ENCODE measurements around the gene ZNF423.
"Not testable (repeated sequence)": the region's sequence is repeated elsewhere in the genome, so short reads cannot be mapped to it uniquely, and the experiment has no call there.

The ZNF423 gene

DNA sequence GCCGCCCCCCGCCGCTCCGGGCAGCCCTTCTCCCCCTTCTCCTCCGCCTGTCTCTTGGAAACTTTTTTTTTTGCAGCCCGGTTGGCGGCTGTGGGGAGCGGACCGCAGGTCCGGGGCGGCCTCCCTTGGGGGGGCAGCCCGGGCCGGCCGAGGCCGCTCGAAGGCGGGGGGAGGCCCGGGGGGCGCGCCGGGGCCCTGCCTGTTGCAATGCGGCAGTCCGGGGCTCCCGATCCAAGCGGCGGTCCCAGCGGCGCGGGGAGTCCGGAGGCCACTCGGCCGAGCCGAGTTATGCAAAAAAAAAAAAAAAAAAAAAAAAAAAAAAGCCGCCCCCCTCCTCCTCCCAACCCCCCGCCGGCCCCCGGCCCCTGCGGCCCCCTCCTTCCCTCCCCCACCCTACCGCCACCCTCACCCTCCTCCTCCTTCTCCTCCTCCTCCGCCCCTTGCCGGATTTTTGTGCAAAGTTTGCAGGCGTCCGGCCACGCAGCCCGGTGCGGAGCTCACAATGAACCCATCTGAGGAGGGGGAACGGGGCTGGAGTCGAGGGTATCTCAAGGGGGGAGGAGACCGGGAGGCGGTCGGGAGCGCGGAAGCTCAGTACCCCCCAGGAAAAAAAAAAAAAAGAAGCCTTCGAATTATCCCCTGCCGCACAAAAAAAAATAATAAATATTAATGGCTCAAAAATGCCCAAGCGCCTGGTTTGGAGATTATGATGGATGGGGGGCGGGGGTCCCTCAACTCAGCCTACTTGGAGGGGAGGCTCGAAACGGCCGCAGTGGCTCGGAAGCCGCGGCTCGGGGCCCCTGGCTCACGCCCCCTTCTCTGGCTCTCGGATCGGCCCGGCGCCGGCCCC, at the start of gene ZNF423:
Gene ZNF423, minus strand, starts transcription at position 291 of the 850 bp plus-strand sequence. CDS start 338 bp downstream, outside the sequence.
- DNase-seq (ENCODE audit: low read depth in 2 of 2) = no peak

DNA sequence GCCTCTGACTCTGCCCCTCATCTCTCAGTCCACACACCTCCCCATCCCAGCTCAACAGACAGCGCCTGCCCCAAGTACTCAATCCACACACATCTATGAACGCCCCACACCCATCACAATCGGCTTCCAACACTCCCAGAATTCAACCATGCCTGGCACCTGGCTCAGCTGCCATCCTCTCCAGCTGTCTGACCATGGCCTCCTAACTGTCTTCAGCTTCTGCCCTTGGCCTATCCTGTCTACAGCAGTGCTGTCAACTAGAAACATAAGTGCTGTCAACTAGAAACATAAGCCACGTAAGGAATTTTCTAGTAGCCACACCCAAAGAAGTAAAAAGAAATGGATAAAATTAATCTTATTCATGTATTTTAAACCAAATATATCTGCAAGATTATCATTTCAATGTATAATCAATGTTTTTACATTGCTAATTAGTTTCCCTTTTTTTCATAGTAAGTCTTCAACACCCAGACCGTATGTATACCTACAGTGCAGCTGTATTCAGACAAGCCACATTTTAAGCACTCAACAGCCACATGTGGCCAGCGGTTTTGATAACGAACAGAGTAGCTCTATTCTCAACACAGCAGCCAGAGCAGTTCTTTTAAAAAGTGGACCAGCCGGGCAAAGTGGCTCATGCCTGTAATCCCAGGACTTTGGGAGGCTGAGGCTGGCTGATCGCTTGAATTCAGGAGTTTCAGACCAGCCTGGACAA, 48.6 kb upstream of the ZNF423 start:
- no peak for DNase-seq (ENCODE audit: low read depth in 2 of 2)

DNA sequence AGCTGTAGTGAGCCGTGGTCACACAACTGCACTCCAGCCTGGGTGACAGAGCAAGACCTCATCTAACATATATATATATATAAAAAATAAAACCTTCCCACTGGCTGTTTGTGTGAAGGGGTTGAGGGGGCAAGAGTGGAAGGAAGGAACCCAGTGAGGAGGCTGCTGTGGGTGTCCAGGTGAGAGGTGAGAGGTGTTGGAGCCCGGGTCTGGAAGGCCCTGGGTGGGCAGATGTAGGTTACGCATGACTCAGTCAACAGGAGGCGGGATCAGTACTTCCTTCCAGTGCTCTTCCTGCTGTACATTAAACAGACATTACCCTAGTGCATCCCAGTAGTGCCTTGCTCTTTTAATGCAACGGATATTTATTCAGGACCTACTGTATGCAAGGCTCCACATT, 47.0 kb upstream of the ZNF423 start:
- no peak for DNase-seq (ENCODE audit: low read depth in 2 of 2)

DNA sequence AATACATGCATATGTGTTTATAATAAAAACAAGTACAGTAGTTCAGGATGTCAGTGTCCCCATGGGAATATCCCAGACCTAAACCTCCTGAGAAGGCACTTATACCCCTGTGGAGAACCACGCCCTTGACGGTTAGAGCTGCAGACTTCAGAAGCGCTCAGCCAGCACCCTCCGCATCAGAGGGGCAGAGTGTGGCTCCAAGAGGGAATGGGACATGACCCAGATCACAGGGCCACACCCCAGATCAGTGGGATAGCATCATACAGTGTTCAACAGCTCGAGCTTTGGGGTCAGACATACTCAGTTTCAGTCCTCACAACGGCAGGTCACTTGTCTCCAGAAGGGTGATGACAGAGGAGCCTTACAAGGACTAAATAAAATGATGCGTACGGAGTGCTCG, 45.8 kb upstream of the ZNF423 start:
- DNase-seq (ENCODE audit: low read depth in 2 of 2) = no peak

DNA sequence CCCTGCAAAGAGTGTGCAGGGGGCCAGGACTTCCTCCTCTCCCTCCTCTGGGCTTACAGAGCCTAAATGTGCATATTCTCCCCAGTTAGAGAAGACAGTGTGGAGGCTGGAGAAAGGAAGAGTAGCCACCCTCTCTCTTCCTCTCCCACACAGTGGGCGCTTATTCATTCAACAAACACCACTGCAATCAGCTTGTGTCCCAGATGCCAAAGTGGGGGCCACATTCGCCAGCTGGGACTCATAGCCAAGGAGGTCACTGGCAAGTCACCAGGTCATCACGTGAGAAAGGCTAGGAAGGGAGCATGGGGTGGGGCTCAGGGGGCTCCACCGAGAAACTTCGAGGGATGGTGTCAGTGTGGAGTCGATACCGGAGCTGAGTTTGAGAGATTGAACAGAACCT, 45.0 kb upstream of the ZNF423 start:
- no peak for DNase-seq (ENCODE audit: low read depth in 2 of 2)

DNA sequence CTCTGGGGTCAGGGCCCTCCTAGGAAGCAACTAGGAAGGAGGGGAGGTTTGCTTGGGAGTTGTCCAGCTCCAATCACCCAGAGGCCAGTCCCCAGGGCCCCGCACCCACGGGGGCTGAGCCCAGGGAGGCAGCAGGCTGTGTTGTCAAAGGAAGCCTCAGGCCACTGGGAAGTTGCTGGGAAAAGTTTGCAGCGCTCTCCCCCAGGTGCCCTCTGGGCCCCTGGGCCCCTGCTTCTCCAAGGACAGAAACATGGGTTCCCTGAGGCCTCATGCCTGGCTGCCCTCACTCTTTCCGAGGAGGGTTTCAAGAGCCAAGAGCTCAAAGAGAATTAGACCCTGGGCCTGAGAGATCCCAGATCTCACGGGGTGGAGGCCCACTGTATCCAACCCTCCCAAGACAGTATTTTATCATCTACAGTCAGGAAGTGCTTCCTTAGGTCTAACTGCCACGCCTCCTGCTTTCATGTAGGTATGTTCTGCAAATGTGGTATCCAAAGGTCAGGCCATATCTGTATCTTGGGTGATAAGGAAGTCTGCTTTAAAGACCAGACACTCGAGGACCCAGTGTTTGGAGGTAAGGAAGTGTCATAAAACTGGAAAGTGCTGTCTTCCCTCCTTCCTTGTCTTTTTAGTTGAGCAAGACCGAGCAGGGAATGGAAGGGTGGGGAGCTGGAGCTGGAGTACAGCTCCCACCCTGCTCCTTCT, 44.2 kb upstream of the ZNF423 start:
- no peak for DNase-seq (ENCODE audit: low read depth in 2 of 2)

DNA sequence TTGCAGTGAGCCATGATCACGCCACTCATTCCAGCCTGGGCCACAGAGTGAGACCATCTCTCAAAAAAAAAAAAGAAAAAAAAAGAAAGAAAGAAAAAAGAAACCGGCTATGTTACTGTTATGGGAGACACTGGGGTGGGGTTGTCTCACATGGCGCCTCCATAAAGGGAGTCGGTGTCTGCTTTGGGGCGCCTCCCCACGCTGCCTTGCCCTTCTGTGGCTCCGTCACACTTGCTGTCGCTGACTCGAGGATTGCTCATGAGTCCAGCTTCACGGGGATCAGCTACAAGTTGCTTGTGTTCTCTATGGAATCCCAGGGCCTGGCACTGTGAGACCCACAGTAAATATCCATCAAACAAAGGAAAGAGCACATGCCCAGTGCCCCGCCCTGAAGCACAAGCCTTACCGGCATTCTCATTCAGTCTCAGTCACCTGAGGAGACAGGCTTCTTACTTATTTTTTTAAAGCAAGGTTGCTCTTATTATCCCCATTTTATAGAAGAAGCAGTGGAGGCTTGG, 40.6 kb upstream of the ZNF423 start:
- DNase-seq (ENCODE audit: low read depth in 2 of 2) = no peak

DNA sequence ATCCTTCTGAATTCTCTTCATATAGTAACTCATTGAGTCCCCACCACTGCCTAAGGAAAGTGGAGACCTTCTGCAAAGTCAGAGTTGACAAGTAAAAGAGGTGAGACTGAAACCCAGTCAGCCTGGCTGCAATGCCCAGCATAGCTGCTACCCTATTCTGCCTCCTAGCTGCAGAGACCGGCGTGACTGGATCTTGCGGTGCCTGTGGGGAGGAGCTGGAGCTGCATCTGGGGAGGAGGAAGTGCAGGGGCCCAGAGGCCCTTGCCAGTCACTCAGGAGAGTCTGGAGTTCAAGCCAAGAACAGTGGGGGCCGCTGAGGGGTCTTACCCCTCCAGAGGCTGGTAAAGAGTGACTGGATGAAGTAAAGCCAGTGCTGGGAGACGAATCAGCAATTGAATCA, 35.0 kb upstream of the ZNF423 start:
- peak in 1 of 2 donors; percentile 5 for DNase-seq (ENCODE audit: low read depth in 2 of 2)

DNA sequence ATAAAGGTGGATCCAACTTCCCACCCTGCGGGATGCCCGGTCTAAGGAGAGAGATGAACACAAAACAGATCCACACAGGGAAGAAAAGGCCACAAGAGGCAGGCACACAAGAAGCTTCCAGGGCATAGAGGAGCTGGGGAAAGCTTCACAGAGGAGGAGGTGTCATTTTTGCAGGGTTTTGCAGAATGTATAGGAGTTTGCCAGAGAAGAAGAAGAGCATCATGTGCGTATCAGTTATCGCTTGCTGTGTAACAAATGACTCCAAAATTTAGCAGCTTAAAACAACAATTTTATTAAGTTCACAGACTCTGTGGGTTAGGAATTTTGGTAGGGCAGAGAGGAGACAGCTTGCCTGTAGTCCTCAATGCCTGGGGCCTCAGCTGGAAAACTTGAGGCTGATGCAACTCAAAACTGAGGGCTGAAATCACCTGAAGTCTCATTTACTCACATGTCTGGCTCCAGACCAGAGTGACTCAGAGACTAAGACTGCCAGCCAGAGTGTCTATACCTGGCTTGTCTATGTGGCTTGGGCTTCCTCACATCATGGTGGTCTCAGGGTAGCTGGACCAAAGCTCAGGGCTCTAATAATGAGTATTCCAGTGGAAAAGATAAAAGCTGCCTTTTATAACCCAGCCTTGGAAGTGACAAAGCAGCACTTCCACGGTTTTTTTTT, 33.9 kb upstream of the ZNF423 start:
- no peak for DNase-seq (ENCODE audit: low read depth in 2 of 2)

DNA sequence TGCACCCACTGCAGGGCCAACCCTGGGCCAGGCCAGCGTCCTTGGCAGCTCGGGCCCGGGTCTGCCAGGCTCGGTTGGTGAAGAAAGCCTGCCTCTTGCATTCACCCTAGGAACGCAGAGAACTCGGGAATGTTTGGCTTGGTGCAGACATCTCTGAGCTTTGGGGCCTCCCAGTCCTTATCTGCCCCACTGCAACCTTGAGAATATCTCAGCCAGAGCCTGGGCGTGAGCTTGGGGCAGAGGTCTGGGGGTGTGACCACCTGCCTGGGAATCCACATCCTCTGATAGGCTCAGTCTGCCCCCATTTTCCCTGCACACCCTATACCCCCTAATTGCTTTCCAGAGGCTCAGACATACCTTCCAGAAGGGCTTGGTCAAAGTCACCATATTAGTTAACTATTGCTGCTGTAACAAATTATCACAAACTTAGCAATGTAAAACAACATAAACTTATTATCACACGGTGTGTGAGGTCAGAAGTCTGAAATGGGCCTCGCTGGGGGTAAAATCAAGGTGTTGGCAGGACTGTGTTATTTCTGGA, 30.7 kb upstream of the ZNF423 start:
- no peak for DNase-seq (ENCODE audit: low read depth in 2 of 2)

DNA sequence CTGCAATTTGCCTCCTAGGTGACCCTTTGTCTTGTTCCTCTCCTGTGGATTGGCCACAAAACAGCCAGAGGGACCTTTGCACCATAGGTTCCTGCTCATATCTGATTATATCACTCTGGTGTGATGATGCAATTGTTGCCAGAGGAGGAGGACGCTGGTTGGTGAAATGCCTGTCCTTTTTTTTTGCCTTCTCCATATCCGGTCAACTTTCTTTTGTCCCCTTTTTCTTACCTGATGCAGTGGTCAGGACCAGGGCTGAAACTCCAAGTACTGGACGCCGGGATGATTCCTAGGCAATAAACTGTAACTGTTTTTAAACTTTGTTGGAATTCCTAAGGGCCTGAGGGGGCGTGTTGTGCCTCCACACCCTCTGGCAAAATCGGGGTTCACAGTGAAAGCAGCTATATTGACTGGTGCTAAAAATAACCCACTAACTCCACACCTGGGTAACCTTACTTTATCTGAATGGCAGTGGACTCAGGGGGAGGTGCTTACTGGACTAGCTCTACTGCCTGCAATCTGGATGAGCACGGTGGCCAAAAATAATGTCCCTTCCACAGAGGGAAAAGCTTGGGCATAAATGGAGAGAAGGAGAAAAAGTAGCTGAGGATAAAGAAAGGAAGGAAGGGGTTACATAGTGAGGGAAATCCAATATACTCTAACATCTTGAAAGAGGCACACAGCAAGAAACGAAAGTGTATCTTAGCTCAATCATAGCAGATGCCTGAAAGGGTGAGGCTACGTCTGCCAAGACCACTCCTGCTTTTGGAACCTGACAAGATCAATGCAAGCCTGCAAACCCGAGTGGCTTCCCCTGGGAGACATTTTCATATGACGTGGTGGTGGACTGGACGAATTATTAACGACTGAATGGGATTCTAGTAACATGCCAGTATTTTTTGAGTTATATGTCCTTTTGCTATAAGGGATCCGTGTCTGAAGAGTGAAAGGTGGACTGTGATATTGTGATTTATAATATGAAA, 28.4 kb upstream of the ZNF423 start:
- DNase-seq (ENCODE audit: low read depth in 2 of 2) = no peak

DNA sequence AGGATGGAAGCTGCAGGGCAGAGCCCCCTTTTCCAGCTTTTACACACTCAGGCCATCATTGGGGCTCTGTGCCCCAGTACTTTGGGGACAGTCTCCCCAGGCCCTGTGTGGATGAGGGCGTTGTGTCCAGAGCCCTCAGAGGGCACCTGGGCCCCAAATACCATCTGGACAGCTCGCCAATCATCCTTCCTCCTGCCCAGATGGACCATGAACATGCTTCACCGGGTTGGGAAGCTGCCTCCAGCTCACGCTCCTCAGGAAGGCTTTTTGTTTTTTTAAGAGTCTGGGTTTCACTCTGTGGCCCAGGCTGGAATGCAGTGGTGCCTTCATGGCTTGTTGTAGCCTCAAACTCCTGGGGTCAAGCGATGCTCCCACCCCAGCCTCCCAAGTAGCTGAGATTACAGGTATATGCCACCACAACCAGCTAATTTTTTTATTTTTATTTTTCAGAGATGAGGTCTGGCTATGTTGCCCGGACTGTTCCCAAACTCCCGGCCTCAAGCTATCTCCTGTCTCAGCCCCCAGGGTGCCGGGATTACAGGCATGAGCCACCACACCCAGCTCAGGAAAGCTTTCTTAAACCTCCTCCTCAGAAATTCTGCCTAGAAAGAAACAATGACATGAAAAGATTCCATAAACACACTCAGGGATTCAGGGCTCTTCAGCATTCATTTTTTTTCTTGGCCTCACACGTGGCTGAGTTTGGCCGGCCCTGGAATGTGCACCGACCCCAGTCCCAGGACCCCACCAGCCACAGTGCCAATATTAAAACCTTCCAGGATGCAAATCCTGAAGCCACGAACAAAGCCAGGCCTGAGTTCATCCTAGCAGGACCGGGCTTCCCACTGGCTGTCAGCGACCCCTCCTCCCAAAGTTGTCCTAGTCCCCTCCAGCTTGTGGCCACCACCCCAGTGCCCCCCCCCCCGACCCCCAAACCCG, 27.4 kb upstream of the ZNF423 start:
- DNase-seq (ENCODE audit: low read depth in 2 of 2) = no peak

DNA sequence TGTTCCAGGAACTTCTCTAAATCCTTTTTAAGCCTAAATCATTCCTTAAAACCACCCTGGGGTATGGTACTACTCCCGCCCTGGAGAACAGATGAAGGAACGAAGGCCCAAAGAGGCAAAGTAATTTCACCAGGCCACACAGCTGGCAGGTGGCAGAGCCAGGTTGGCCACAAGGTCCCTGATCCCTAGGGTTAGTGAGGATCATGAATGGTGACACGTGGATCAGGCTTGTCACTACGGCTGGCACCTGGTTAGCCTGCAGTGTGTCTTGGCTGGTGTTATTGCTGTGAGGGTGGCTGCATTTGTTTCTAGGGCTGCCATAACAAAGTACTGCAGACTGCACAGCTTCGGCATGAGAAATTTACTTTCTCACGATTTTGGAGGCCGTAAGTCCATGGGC, 26.0 kb upstream of the ZNF423 start:
- DNase-seq (ENCODE audit: low read depth in 2 of 2) = no peak

DNA sequence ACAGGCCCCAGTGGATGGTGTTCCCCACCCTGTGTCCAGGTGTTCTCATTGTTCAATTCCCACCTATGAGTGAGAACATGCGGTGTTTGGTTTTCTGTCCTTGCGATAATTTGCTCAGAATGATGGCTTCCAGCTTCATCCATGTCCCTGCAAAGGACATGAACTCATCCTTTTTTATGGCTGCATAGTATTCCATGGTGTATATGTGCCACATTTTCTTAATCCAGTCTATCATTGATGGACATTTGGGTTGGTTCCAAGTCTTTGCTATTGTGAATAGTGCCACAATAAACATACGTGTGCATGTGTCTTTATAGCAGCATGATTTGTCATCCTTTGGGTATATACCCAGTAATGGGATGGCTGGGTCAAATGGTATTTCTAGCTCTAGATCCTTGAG, 22.6 kb upstream of the ZNF423 start:
- DNase-seq (ENCODE audit: low read depth in 2 of 2) = not testable (repeated sequence)

DNA sequence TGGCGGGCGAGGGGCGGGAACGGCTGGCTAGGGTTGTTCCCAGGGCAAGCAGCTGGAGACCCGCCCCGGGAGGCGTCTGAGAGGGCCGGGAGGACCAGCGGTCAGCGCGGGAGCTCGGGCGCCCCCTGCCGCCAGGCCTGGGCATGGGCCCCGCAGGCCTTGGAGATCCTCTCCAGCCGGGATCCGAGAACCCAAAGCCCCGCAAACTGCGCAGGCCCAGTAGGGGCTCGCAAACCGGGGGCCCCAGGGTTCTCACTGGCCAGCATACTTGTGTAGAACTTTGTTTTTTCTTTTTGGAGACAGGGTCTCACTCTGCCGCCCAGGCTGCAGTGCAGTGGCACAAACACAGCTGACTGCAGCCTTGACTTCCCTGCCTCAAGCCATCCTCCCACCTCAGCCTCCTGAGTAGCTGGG, 20.8 kb upstream of the ZNF423 start:
- DNase-seq (ENCODE audit: low read depth in 2 of 2) = no peak

DNA sequence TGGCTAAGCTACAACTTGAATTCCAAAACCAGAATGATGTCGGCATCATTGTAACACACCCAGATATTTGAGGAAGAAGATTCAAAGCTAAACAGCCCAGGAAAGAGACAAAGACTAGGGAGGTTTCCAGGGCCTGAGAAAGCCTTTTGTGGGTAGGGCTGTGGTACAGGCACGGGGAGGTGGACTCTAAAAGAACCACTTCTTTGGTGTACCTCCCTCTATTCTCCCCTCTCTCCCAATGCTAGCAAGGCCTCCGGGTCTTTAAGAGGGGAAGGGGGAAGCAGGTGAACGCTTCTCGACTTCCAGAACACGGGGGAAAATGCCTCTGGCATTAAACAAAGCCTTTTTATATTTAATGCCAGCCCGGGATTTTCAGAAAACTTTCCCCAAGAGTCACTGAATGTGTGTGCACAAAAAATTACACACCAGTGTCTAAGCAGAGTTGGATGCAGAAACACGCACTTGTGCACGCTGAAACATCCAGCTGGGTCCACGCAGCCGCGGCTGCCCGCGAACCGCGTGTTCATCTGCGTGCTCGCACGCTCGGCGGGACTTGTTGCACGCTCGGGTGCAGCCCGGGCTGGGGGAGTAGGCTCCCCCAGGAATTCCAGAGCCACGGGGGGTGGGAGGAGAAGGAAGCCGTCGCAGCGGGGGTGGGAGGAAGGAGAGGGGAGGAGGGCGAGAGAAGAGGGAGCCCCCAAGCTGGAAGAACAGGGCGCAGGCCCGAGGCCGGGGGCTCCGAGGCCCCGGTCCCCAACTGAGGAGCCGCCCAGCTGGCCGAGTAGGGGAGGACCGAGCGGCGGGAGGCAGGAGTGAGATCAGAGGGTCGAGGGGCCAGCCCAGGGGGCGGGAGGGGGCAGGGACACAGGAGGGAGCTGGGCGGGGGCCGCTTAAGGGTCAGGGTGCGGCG, 20.1 kb upstream of the ZNF423 start:
- no peak for DNase-seq (ENCODE audit: low read depth in 2 of 2)

DNA sequence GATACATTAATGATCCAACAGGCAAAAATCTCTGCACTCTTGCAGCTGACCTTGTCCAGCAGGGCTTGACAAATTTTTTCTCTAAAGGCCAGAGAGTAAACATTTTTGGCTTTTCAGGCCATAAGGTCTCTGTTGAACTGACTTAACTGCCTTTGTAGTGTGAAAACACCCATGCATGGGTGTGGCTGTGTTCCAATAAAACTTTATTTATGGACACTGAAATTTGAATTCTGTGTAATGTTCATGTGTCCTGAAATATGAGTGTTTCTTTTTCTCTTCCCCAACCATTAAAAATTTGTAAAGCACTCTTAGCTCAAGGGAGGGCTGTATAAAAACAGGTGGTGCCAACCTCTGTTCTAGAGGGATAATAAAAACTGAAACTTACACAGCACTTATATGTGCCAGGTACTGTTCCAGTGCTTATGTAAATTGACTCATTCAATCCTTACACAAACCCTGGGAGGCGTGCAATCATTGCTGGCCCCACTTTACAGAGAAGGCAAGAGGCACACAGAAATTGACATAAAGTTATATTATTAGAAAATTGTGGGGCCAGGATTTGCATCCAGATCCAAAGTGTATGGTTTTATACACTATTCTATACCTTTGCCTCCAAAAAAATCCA, 18.8 kb upstream of the ZNF423 start:
- DNase-seq (ENCODE audit: low read depth in 2 of 2) = no peak

DNA sequence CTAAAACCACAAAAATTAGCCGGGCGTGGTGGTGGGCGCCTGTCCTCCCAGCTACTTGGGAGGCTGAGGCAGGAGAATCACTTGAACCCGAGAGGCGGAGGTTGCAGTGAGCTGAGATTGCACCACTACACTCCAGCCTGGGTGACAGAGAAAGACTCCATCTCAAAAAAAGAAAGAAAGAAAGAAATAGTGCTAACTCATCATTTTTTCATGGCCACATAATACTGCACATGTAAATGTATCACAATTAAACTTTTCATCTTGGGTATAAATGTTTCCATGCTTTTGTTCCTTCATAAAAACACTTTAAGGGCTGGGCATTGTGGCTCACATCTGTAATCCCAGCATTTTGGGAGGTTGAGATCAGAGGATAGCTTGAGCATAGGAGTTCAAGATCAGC, 15.9 kb upstream of the ZNF423 start:
- DNase-seq (ENCODE audit: low read depth in 2 of 2) = not testable (repeated sequence)
